NCI-H1092 (cell line): Measurements from ENCODE around the gene OMG.
"Not testable (repeated sequence)": the region's sequence is repeated elsewhere in the genome, so short reads cannot be mapped to it uniquely, and the experiment has no call there.

ENCODE experiments used
- DNase-seq: peaks from one replicate; lab custom pipeline; 2025; lab: John Stamatoyannopoulos, UW

The OMG gene, protein sequence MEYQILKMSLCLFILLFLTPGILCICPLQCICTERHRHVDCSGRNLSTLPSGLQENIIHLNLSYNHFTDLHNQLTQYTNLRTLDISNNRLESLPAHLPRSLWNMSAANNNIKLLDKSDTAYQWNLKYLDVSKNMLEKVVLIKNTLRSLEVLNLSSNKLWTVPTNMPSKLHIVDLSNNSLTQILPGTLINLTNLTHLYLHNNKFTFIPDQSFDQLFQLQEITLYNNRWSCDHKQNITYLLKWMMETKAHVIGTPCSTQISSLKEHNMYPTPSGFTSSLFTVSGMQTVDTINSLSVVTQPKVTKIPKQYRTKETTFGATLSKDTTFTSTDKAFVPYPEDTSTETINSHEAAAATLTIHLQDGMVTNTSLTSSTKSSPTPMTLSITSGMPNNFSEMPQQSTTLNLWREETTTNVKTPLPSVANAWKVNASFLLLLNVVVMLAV

GRCh38 chr17:31297090-31297489 lies at the start of gene OMG:
Gene OMG, minus strand, starts transcription at chr17:31297239. Its CDS starts 908 bp downstream, at chr17:31296331.
- DNase-seq, result no peak

DNA sequence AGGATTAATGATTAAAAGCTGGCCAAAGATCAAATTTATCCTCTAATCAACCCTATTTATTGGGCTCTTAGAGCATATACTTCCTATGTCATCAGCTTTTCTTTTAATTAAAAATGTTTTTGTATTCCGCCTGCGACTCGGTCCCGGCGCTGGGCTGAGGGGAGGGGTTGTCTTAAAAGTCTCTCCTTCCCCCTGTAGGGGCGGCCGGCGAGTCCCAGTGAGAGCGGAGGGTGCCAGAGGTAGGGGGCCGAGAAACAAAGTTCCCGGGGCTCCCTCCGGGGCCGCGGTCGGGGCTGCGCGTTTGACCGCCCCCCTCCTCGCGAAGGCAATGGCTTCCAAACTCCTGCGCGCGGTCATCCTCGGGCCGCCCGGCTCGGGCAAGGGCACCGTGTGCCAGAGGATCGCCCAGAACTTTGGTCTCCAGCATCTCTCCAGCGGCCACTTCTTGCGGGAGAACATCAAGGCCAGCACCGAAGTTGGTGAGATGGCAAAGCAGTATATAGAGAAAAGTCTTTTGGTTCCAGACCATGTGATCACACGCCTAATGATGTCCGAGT lies 48.2 kb upstream of the OMG start:
- not testable (repeated sequence) for DNase-seq

DNA sequence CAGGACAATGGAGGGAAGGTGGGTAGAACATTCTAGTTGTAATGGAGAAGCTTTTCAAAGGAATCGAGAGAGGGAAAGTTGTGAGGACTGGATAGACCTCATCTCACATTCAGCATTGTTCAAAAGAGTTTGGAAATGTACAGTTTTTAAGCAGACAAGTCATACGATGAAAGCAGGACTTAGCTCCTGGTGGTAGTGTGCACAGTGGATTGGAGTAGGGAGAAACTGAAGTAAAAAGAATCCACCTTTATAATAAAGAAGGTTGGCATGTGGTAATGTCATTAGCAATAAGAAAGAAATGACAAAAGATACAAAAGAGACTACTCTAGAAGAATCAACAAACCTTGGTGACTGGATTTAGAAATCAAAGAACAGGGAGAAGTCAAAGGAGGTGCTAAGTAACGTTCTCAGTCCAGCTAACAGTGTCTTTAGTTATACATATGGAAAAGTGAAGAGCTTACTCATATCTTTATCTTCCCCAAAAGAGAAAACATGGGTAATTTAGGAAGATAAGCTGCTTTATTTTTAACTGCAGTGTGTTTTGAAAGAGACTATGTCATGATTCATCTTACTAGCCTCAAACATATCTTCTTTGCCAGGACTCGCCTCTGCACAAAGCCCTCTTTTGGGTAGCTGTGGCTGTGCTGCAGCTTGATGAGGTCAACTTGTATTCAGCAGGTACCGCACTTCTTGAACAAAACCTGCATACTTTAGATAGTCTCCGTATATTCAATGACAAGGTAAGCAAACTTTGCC lies 43.0 kb upstream of the OMG start:
- DNase-seq, result no peak

- no peak for DNase-seq
Observed at GRCh38 chr17:31329221-31329620, 32.2 kb upstream of the OMG start.

- DNase-seq, result no peak
Observed at GRCh38 chr17:31328160-31328535, 31.1 kb upstream of the OMG start.

GRCh38 chr17:31327534-31328159 lies 30.6 kb upstream of the OMG start:
- no peak for DNase-seq

- no peak for DNase-seq
Observed at GRCh38 chr17:31323551-31323950, 26.5 kb upstream of the OMG start.

DNA sequence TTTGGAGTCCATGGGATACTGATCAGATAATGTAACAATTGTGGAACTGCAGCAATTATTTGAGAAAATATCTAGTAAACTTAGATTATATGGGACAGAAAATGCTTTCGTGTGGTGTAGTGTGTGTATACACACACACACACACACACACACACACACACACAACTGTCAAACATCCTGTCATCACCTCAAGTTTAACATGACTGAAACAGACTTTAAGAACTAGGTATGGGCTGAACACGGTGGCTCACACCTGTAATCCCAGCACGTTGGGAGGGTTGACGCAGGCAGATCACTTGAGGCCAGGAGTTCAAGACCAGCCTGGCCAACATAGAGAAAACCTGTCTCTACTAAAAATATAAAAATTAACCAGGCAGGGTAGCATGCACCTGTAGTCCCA lies 24.9 kb upstream of the OMG start:
- no peak for DNase-seq

- no peak for DNase-seq
Observed at GRCh38 chr17:31321481-31321880, 24.4 kb upstream of the OMG start, which contains the start of gene EVI2A. Gene EVI2A, minus strand, starts transcription at chr17:31321622. Its CDS starts 2,609 bp downstream, at chr17:31319013.

GRCh38 chr17:31320791-31321190 lies 23.8 kb upstream of the OMG start:
- no peak for DNase-seq

- DNase-seq, result no peak
Observed at GRCh38 chr17:31320241-31320640, 23.2 kb upstream of the OMG start.

DNA sequence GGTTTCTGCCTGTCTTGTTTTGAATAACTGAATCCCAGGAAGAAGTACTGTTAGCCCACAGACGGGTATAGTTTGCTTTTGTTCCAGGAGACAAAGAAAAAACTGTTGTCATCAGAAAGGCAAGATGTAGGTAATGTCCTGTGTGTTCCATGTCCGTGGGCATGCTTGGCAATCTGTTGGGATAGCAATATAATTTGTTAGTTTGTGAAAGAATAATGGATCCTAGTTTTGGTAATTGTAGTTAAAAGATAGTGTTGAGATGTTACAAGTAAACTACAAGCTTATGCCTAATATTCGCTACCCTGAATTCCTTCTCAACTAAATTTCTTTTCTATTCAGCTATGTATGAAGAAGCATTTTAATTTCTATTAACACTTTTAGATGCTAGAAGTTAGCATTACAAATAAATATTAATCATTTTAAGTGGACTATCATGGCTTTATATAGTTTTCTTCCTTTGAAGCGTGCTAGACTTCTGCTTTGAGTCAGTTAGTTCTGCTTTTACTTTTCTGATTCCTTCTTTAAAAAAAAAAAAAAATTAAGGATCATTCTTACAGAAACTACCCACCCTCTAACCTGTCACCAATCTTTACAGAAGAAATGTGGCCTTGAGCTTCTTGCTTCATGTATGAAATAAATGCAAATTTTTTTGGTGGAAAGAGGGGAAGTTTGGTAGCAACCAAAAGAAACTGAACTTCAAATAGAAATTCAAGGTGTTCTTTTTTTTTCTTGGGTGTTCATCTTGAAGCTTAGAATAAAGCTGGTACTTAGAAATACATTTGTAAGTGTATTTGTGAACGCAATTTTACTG lies 22.0 kb upstream of the OMG start:
- DNase-seq, result no peak

DNA sequence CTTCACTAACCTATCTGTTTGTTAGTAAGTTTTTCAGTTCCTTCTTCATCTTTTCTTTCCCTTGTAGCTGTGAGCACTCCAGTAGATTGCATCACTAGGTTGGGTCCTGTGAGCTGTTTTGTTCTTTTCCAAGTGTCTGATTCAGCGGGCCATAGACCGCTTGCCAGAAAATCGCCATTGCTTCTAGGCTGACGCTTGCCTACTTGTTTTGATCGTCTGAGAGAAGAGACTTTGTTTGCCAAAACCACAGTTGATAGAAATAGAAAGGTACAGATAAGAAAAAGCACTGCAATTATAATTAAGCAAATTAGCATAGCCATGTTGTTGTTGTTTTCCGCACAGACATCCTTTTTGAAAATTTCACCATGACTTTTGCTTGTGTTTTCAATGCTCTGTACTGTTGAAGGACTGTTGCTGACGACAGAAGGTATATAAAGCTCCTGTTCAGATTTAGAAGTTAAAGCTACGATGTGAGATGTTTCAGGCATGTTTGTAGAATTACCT lies 21.3 kb upstream of the OMG start:
- no peak for DNase-seq

- DNase-seq, result no peak
Observed at GRCh38 chr17:31314782-31315100, 17.7 kb upstream of the OMG start.

DNA sequence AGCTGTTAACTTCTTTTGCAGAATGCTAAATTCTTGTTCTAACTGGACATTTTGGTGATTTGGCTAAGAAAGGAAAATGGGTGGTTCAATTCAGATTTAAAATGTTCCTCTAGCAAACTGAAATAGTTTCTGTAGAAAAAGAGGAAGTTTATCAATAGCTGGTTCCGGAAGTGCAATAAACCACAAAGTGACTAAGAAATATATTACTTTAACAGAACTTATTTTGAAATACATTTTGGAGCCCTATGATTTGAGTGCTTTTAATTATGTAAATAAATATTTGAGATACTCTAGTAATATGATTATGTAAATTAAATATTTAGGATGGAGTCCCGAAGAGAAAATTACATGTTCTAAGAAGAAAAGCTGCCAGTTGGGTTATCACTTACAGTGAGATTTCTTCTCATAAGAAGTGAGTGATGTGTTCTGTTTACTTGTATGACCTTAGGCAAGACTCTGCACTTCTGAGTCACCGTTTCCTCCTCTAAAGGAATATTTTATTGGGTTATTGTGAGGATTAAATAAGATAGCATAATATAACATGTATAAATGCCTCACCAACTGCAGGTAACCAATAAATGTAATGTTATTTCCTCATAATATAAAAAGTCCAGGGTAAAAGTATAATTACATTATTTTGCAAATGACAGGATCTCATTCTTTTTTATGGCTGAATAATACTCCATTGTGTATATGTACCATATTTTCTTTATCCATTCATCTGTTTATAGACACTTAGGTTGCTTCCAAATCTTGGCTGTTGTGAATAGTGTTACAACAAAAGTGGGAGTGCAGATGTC lies 17.1 kb upstream of the OMG start, which contains the start of gene EVI2B:
TSS of gene EVI2B (minus strand) at position 73 of the 800 bp plus-strand sequence. CDS start 8,445 bp downstream, outside the sequence.
- no peak for DNase-seq

DNA sequence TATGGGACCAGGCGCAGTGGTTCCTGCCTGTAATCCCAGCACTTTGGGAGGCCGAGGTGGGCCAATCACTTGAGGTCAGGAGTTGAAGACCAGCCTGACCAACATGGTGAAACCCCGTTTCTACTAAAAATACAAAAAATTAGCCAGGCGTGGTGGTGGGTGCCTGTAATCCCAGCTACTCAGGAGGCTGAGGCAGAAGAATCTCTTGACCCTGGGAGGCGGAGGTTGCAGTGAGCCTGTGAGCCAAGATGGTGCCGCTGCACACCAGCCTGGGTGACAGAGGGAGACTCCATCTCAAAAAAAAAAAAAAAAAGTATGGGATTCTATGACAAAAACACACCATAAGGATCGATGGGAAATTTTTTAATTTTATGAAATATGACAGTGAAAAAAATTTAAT lies 15.2 kb upstream of the OMG start:
- not testable (repeated sequence) for DNase-seq

DNA sequence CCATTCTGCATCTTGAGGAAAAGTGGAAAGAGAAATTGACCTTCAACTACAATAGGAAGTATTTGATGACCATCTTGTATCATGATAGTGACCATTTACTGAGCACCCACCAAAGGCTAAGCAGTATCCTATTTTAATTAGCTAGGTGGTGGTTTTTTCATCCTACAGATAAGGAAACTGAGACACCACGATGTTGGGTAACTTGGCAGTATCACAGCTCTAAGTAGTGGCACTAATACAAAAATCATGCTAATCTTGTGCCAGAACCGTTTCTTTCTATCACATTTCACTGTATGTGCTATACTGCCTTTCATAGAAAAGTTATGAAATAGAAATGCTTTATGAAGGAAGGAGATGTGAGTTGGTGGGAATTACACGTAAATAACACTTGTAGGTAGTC lies 14.5 kb upstream of the OMG start:
- no peak for DNase-seq

GRCh38 chr17:31310886-31311285 lies 13.8 kb upstream of the OMG start:
- DNase-seq, result no peak

DNA sequence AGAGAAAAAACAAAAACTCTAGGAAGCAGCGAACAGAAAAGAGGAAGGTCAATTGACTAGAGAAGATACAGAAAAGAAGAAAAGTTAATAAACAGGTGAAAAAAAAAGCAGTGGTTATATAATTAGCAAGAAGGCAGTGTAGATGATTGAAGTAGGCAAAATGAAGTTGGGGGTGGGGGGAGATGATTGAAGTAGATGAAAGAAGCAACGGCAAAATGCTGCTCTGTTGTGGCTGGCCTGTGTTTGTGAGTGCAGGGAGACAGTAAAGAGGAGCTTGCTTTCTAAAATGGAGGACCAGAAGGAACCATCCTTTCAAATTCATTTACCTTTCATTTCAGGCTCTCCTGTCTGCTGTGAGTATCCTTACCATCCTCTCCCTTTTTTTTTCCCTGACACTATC lies 13.2 kb upstream of the OMG start:
- DNase-seq, result no peak

GRCh38 chr17:31309556-31309955 lies 12.5 kb upstream of the OMG start:
- no peak for DNase-seq
